HG02763 (cell line): ENCODE data around the gene SLC10A1.
"Not testable (repeated sequence)": the region's sequence is repeated elsewhere in the genome, so short reads cannot be mapped to it uniquely, and the experiment has no call there.

ENCODE experiments used
- ATAC-seq: cut with Tn5 transposase; IDR thresholded peaks from one replicate; pipeline ENCODE4 v1.9.1; 2021; ENCODE audit warnings: mild to moderate bottlenecking, moderate library complexity; ENCODE audit not compliant: unreplicated experiment

SLC10A1 gene

GRCh38 chr14:69772082-69773017 is 24.7 kb downstream of the SLC10A1 start:
- no peak for ATAC-seq

- ATAC-seq = no peak
Measured at GRCh38 chr14:69771136-69771535, 25.9 kb downstream of the SLC10A1 start.

- ATAC-seq = no peak
Measured at GRCh38 chr14:69770559-69770958, 26.5 kb downstream of the SLC10A1 start.

GRCh38 chr14:69769623-69770022 is 27.4 kb downstream of the SLC10A1 start:
- no peak for ATAC-seq

- ATAC-seq = no peak
Measured at GRCh38 chr14:69768873-69769272, 28.2 kb downstream of the SLC10A1 start.

- ATAC-seq = peak; percentile 71
Measured at GRCh38 chr14:69767369-69767999, 29.6 kb downstream of the SLC10A1 start.

- peak; percentile 74 for ATAC-seq
Measured at GRCh38 chr14:69766984-69767368, 30.1 kb downstream of the SLC10A1 start, which contains the start of gene SRSF5. Gene SRSF5, plus strand, starts transcription at chr14:69767142. Its CDS starts 1,015 bp downstream, at chr14:69768157.

GRCh38 chr14:69763761-69764510 is 33.1 kb downstream of the SLC10A1 start:
- ATAC-seq = no peak

GRCh38 chr14:69760810-69761209 is 36.2 kb downstream of the SLC10A1 start:
- no peak for ATAC-seq

GRCh38 chr14:69756298-69756697 is 40.7 kb downstream of the SLC10A1 start:
- ATAC-seq = no peak

- no peak for ATAC-seq
Measured at GRCh38 chr14:69755784-69756183, 41.3 kb downstream of the SLC10A1 start.

- ATAC-seq = no peak
Measured at GRCh38 chr14:69755296-69755695, 41.7 kb downstream of the SLC10A1 start.

- ATAC-seq = no peak
Measured at GRCh38 chr14:69754487-69754886, 42.6 kb downstream of the SLC10A1 start.

GRCh38 chr14:69753860-69754259 is 43.2 kb downstream of the SLC10A1 start:
- no peak for ATAC-seq

GRCh38 chr14:69752773-69753172 is 44.3 kb downstream of the SLC10A1 start:
- no peak for ATAC-seq

- no peak for ATAC-seq
Measured at GRCh38 chr14:69750495-69750894, 46.5 kb downstream of the SLC10A1 start.

- no peak for ATAC-seq
Measured at GRCh38 chr14:69749956-69750355, 47.1 kb downstream of the SLC10A1 start.

GRCh38 chr14:69741055-69741454 is 56.0 kb downstream of the SLC10A1 start:
- ATAC-seq = no peak

- not testable (repeated sequence) for ATAC-seq
Measured at GRCh38 chr14:69736405-69736804, 60.6 kb downstream of the SLC10A1 start.

GRCh38 chr14:69731919-69732598 is 65.0 kb downstream of the SLC10A1 start:
- not testable (repeated sequence) for ATAC-seq

GRCh38 chr14:69727860-69728259 is 69.2 kb downstream of the SLC10A1 start:
- no peak for ATAC-seq
